Activated CD4-positive, alpha-beta T cell treated with anti-CD3 and anti-CD28 coated beads for 4 hours (primary cell): ENCODE data around the gene STUB1.
A peak's percentile ranks its signal among the peaks of the same experiment; 100 is the strongest.

Experiments used
- DNase-seq, 2 donors: peaks; one replicate each; pipeline ENCODE4 v3.0.0-alpha.2; 2020

Gene STUB1

DNA sequence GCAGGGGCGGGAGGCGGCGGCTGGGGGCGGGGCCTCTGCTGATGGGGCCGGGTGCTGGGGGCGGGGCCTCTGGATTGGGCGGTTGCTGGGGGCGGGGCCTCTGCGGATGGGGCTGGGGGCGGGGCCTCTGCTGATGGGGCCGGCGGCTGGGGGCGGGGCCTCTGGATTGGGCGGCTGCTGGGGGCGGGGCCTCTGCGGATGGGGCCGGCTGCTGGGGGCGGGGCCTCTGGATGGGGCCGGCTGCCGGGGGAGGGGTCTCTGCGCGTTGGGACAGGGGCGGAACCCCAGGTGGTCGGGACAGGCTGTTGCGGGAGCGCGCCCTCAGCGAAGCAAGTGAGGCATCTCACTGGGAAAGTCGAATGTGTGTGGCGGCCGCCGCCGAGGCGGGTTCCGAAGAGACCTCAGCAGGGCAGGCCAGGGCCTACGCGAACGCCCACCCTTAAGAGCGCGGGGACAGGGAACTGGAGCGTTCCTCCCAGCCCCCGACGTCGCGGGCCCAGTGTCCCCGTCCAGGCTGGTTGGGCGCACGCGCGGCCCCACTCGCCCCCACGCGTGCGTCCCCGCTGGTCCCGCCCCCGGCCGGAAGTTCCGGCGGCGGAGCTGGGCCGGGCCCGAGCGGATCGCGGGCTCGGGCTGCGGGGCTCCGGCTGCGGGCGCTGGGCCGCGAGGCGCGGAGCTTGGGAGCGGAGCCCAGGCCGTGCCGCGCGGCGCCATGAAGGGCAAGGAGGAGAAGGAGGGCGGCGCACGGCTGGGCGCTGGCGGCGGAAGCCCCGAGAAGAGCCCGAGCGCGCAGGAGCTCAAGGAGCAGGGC is at the start of gene STUB1:
STUB1 (plus strand) TSS at position 597 of the 811 bp plus-strand sequence; CDS start at position 713, 116 bp downstream.
- peak; percentile 91 to 93 for DNase-seq

DNA sequence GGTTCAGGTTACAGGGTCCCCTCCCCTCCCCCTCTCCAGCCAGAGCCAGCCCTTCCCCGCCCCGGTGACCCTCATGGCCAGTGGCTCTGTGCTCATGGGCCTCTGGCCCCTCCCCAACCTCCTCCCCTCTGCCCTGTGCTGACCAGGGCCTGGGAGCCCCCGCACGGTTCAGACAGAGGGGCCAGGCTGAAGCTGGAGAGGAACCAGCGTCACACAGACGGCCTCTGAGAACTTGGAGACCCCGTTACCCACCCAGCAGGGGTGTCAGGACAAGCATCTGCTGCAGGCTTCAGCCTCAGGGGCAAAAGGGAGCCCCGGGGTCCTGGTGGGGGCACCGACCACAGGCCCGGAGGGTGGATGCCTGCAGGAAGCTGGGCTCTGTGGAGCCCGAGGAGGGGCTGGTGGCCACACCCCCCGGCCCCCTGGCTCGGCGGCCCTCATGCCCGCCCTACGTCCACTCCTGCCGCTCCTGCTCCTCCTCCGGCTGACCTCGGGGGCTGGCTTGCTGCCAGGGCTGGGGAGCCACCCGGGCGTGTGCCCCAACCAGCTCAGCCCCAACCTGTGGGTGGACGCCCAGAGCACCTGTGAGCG is 49.3 kb upstream of the STUB1 start, which contains the start of gene WFIKKN1:
WFIKKN1 (plus strand) TSS at position 171 of the 591 bp plus-strand sequence; CDS start at position 440, 269 bp downstream.
- no peak for DNase-seq

DNA sequence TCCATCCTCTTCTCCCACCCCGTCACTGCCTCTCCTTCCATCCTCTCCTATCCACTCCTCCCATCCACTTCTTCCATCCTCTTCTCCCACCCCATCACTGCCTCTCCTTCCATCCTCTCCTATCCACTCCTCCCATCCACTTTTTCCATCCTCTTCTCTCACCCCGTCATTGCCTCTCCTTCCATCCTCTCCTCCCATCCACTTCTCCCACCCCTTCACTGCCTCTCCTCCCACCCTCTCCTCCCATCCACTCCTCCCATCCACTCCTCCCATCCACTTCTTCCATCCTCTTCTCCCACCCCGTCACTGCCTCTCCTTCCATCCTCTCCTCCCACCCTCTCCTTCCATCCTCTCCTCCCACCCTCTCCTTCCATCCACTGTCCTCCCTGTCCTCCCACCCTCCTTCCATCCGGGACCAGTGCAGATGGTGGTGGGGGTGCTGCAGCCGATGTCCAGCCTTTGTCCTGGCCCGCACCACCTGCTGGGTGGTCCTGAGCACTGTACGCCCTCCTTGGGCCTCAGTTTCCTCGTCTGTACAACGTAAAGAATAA is 48.3 kb upstream of the STUB1 start:
- no peak for DNase-seq

DNA sequence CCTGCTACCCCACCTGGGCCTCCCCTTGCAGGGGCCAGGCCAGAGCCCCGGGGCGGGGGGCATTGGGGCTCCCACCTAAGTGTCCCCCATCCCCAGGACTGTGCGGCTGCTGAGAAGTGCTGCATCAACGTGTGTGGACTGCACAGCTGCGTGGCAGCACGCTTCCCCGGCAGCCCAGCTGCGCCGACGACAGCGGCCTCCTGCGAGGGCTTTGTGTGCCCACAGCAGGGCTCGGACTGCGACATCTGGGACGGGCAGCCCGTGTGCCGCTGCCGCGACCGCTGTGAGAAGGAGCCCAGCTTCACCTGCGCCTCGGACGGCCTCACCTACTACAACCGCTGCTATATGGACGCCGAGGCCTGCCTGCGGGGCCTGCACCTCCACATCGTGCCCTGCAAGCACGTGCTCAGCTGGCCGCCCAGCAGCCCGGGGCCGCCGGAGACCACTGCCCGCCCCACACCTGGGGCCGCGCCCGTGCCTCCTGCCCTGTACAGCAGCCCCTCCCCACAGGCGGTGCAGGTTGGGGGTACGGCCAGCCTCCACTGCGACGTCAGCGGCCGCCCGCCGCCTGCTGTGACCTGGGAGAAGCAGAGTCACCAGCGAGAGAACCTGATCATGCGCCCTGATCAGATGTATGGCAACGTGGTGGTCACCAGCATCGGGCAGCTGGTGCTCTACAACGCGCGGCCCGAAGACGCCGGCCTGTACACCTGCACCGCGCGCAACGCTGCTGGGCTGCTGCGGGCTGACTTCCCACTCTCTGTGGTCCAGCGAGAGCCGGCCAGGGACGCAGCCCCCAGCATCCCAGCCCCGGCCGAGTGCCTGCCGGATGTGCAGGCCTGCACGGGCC is 47.5 kb upstream of the STUB1 start:
- no peak for DNase-seq

DNA sequence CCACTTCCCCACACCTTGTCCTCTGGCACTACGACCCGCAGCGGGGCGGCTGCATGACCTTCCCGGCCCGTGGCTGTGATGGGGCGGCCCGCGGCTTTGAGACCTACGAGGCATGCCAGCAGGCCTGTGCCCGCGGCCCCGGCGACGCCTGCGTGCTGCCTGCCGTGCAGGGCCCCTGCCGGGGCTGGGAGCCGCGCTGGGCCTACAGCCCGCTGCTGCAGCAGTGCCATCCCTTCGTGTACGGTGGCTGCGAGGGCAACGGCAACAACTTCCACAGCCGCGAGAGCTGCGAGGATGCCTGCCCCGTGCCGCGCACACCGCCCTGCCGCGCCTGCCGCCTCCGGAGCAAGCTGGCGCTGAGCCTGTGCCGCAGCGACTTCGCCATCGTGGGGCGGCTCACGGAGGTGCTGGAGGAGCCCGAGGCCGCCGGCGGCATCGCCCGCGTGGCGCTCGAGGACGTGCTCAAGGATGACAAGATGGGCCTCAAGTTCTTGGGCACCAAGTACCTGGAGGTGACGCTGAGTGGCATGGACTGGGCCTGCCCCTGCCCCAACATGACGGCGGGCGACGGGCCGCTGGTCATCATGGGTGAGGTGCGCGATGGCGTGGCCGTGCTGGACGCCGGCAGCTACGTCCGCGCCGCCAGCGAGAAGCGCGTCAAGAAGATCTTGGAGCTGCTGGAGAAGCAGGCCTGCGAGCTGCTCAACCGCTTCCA is 46.7 kb upstream of the STUB1 start:
- no peak for DNase-seq

DNA sequence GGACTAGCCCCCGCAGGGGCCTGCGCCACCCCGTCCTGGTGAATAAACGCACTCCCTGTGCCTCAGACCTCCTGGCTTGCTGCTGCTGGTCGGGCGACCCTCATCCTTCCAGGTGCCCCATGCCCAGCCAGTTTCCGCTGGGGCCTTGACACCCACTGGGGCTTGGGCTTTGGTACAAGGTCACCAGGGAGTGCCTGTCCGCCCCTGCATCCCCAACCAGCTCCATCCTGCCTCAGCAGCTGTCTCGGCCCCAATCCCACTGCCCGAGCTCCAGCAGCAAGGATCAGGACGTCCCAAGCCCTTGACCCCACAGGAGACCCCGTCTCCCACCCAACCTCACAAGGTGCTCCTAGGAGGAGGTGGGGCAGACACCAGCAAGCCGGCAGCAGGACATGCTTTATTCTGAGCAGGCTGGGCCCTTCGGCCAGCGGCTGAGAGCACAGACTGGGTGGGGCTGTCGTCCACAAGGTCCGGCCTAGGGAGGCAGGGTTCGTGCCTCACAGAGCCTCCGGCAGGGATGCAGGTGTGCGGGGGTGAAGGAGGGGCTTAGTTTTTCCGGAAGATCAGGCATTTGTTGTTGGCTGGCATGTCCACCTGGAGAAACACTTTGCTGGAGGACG is 46.0 kb upstream of the STUB1 start:
- no peak for DNase-seq

DNA sequence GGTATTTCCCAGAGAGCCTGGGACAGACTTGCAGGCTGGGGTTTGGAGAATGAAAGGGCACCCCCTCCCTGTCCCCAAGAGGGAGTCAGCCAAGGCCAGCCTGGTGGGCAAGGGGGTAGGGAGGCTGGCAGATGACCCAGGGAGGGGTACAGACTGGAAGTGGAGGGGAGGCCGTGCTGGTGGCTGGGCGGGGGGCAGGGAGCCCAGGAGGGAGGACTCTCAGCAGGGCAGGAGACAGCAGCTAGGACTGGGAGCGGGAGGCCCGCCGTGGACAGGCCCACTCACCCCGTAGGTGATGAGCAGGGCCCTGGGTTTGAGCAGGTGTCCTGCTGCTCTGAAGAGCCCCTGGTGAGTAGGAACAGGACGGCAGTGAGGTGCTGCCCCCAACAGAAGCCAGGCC is 45.2 kb upstream of the STUB1 start:
- DNase-seq: no peak

DNA sequence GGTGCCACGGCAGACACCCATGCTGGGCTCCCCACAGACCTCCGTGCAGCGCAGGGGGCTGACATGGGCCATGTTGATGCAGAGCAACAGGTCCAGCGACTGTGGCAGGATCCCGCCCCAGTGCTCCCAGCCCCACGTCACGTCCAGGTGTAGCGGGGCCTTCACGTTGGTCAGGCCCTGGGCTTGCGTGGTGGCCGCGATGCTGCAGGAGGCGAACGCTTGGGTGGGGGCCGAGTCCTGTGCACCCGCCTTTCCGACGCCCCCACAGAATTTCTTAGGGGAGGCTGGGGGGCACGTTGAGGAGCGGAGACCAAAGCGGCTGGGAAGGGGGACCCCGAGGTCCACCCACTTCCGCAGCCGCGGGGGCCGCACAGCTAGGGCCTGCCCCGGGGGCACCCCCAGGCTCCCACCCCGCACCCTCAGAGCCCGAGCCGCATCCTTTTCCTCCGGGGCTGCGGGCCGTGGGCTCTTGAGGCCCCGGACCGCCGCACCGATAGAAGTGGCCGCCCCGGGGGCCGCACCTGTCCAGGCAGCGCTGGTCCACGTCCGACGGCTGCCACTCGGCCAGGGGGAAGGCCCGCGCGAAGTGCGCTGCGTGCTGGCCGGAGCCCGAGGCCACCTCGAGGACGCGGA is 44.5 kb upstream of the STUB1 start:
- DNase-seq: peak in 1 of 2 donors; percentile 19

DNA sequence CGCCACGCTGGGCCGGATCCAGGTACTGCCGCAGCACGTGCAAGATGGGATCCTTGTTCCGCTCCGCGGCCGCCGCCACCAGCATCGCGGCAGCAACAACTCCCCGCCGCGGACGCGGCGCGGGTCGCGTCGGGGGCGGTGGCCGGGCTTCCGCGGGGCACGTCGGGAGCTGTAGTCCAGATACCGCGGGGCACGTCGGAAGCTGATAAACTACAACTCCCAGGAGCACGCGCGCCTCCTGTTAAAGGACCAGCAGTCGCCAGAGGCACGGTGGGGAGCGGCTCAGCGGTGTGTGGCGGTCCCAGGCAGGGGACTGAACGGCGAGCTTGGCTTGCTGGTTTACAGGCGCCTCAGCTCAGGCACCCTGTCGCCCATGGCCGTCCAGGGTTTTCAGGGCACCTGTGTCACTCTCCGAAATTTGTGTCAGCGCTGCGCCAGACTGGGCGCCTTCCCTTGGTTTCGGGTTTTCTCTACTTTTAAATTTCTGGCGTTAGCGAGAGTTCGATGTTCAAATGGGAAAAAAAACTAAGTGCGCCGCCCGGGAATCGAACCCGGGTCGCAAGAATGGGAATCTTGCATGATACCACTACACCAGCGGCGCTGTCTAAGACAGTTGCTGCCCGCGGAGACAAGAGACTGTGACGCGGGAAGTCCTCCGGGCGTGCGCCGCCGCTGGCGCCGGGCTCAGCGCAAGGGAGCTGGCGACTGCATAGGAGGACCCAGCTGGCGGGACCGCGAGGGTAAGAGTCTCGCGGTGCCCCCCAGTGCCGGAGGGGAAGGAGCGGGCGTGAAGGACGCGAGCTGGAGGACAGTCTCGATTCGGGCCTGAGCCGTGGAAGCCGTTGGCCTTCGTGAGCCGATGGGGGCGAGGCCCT is 43.8 kb upstream of the STUB1 start, which contains the start of gene METTL26:
METTL26 (minus strand) TSS at position 100 of the 875 bp plus-strand sequence; CDS start at position 85, 15 bp downstream.
- peak; percentile 89 to 93 for DNase-seq

DNA sequence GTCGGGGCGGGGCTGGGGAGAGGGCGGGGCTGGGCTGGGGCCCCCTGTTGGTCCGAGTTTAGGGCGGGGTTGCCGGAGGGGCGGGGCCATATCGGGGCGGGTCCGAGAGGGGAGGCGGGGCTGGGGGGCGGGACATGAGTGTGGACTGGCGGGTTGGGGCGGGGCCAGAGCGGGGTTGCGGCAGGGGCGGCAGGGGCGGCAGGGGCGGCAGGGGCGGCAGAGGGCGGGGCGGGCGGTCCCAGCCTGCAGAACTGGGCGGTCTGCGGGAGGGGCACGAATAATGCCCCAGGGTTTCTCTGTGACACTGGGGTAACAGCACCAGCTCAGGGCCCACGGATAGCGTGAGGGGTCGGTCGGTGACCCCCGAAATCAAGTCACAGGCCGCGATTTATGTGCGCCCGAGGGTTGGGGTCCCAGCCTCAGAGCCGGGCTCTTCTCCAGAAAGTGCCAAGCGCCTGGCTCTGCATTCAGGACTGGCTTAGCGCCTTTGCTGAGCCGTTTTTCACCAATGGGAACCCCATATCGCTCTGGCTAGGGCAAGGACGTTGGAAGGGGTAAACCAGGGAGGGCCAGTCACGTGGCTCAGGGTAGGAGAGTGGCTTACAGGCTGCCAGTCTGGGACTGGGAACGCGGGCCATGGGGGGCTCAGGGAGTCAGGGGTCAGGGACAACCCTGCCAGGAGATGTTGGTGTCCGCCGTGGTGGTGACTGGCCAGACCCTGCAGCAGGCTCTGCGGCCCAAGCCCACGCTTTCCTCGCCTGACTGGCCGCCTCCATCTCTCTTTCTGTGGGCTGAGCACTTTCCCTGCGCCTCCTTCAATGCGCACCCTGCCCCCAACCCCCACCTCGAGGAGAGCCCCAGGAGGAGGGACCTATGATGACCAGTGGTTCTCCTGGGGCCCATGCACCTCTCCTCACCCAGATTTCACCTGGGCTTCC is 42.9 kb upstream of the STUB1 start:
- peak; percentile 85 to 93 for DNase-seq

DNA sequence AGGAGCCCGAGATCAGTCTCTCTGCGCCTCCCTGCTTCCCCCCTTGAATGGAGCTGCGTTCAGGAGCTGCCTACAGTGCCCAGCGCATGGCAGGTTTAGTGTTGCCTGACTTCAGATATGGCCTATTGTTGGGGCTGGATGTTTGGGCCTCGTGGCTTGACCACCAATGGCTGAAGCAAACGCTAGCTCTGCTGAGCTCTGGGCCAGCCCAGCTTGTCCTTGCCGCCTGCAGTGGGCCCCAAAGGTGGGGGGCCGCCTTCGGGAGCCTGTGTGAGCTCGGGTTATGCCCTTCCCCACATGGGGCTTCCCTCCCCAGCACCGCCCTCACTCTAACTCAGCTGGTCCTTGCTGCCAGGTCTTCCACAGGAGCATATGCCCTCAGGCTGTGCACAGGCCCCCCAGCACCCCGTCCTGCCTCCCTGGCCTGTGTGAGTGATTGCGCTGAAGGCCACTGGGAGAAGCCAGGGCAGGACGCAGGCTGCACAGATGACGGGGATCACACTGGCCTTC is 42.1 kb upstream of the STUB1 start:
- DNase-seq: no peak

DNA sequence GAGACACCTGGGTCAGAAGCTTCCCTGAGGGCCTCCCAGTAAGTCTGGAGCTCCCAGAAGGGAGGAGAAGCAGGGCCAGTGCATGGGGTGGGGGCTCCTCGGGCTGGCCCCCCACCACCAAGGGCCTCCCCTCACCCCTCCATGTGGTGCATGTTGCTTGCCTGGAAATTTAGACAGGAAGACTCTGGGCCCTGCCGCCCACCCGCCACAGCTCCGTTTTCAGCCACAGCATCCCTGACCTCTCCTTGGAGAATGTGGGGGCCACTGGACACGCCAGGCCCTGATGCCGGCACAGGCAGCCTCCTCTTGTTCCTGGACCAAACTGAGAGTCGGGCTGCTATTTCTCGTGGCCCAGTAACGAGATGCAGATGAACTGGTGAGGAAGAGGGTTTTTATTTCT is 41.4 kb upstream of the STUB1 start:
- no peak for DNase-seq

DNA sequence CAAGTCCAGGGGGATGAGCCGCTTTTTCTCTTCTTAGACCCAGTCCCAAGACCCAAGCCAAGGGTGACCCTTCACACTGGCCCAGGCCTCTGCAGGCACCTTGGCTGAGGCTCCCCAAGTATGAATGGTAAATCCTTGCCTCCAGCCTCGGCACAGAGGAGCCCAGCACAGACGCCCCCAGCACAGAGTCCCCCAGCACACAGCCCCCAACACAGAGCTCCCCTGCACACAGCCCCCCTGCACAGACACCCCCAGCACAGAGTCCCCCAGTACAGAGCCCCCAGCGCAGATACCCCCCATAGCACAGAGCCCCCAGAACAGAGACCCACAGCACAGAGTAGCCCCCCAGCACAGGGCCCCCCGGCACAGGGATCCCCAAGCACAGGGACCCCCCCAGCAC is 39.6 kb upstream of the STUB1 start:
- no peak for DNase-seq

DNA sequence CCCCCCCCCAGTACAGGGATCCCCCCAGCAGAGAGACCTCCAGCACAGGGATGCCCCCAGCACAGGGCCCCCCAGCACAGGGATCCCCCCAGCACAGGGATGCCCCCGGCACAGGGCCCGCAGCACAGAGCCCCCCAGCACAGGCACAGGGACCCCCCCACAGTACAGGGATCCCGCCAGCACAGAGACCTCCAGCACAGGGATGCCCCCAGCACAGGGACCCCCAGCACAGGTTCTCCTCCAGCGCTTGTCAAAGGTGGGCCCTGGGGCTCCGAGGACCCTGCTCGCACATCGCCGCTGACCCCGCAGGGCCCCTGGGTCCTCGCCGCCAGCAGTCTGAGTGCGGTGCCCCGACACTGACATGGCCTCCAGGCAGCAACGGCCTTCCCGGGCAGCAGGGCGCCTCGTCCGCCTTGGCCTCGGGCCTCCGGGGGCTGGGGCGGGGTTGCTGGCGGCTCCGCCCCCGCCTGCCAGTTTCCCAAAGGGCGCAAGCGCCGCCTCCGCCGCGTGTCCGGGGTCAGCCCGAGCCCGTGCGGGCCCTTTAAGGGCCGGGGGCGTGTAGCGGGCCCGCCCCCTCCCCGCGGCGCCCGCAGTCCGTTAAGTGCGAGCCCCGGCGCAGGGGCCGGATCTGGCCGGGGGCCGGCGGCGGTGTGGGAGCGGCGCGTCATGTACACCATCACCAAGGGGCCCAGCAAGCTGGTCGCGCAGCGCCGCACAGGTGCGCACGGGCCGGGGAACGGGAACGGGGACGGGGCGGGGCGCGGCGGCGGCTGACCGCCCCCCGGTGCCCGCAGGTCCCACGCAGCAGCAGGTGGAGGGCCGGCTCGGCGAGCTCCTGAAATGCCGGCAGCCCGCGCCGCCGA is 38.7 kb upstream of the STUB1 start, which contains the start of gene MCRIP2:
MCRIP2 (plus strand) TSS at position 503 of the 863 bp plus-strand sequence; CDS start at position 667, 164 bp downstream.
- peak; percentile 60 to 67 for DNase-seq

DNA sequence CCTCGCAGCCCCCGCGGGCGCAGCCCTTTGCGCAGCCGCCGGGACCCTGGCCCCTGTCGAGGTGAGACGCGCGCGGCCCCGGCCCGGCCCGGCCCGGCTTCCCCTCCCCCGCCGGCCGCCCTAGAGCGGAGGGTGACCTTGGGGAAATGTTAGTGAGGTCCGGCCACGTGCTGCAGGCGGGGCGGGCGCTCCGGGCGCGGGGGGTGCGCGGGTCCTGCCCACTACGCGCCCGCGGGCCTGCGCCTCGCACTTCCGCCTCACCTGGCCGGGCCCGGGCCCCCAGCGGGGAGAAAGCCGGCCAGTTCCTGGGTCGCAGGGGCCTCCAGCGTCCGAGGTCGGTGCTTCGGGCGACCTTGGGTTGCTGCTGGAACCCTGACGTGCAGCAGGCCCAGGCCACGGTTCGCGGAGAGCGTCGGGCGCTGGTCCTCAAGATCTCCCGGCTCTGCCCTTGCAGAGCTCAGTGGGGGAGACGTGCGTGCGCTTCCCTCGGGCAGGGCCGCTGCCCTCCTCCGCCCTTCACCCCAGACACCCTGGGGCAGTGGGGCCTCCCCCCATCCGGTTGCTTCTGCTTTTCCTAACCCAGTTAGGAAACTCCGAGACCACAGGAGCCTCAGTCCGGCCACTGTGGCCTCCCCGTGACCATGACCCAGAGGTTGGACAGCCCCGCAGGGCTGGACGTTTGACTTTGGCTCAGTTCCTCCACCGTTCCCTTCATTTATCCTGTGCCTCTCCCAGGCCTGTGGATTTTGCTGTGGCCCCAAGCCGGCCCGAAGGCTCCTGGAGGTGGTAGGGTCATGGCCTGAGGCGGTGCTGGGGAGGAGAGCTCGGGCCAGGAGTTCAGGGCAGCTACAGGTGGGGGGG is 37.8 kb upstream of the STUB1 start:
- DNase-seq: peak in 1 of 2 donors; percentile 31

DNA sequence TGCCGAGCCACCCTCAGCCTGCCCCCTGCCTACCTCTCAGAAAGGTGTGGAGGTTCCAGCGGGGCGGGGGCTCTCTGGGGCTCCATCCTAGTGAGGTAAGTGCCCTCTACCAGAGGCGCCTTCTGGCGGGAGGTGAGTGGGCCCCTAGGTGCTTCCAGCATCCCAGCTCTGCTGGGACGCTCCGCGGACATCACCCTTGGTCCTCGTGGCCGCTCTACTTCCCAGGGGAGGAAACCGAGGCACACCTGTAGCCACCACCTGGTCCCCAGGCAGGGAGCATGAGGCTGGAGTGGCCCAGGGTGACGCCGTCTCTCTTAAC is 37.2 kb upstream of the STUB1 start:
- DNase-seq: no peak

DNA sequence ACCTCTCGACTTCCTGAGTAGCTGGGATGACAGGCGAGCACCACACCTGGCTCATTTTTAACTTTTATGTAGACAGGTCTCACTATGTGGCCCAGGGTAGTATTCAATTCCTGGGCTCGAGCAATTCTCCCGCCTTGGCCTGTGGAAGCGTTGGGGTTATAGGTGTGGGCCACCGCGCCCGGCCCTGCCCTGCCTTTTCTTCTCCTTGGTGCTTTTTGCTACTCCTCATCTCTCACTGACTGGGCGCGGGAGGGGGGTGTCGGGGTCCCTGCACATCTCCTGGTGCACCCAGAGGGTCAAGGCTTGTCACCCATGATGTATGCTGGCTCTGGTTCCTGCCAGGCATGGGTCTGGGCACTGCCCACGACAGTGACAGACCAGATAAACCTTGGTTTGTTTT is 35.7 kb upstream of the STUB1 start:
- no peak for DNase-seq
